Suppressor macrophage treated with lipopolysaccharide for 1 hour (primary cell): ENCODE results near the gene ABCC5.
"Not testable (repeated sequence)": the region's sequence is repeated elsewhere in the genome, so short reads cannot be mapped to it uniquely, and the experiment has no call there.

Source experiments
- DNase-seq, 3 donors: peaks; one replicate each; pipeline ENCODE4 v3.0.0-alpha.2; 2020 to 2022

Gene ABCC5

GRCh38 chr3:184017672-184018423 is at the start of gene ABCC5:
TSS of gene ABCC5 (minus strand) at chr3:184017884. CDS start at chr3:184014392, 3,492 bp downstream.
- peak; percentile 93 to 95 (median 95) for DNase-seq

DNA sequence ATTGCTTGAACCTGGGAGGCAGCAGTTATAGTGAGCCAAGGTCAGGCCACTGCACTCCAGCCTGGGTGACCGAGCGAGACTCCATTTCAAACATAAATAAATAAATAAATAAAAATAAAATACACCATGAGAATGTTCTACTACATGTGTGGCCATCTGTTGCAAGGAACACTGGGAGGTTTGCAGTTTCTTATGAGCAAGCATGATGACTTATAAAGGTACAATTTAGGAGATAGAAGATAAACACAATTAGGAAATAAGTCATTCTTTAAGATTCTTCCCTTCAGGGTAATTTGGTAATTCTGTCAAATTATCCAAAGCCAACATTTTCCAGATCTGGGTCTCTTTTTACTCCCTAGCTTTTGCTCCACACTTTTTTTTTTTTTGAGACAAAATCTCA is 48.5 kb upstream of the ABCC5 start:
- no peak for DNase-seq

GRCh38 chr3:184062637-184063036 is 45.0 kb upstream of the ABCC5 start:
- DNase-seq, result no peak

- no peak for DNase-seq
Measured at GRCh38 chr3:184059424-184059823, 41.7 kb upstream of the ABCC5 start.

GRCh38 chr3:184058029-184058428 is 40.3 kb upstream of the ABCC5 start:
- DNase-seq, result no peak

GRCh38 chr3:184052767-184053166 is 35.1 kb upstream of the ABCC5 start, which contains the start of gene HTR3C:
TSS of gene HTR3C (plus strand) at chr3:184053047. CDS start at chr3:184053081, 34 bp downstream.
- no peak for DNase-seq

- DNase-seq, result no peak
Measured at GRCh38 chr3:184050217-184050847, 32.6 kb upstream of the ABCC5 start.

DNA sequence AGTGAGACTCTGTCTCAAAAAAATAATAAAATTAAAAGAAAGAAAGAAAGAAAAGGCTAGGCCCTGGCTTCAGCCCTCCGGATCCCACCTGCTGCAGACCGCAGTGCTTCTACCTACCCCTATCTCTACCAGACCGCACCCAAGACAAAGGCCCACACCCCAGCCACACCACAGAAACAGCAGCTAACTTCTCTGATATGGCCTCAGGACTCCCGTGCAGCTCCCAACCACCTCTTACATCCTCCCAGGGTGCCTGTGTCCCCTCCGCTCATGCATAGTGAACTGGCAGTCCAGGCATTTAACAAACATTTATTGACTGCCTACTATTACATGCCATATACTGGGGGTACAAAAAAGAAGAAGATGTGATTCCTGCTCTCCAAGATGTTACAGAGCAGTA is 28.3 kb upstream of the ABCC5 start:
- no peak for DNase-seq

DNA sequence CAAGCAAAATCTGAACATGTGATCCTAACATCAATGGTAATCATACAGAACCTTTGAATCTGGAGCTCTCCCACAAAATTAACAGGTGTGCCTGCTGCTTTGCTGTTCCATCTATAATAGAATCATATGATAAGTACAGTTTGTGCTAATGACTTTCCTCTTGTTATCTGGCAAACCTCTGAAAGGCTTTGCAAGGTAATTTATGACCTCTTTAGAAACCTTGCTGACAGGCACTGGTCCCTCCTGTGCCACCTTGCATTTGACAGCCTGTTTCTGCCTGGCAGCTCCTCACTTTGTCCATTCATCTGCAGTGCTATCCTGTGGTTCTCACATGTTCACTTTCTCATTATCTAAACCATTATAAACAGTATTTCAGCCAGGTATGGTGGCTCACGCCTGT is 24.9 kb upstream of the ABCC5 start:
- no peak for DNase-seq

DNA sequence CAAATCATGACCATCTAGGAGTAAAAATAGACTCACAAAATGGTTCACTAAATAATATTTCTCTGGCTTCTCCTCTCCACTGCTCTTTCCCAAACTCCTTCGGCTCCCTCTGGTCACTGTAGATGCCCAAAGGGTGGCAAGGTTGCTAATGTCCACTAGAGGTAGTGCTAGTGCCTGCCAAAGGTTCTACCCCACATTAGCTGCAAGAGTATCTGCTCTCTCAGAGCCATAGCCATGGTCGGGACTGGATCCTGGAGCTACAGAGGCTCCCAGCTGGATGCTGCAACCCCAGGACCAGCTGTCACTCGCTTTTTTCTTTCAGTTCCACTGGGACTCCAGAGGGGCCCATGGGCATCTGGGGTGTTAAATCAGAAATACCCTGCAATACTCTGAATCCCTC is 22.3 kb upstream of the ABCC5 start:
- DNase-seq, result peak in 2 of 3 donors; percentile 23 to 36

DNA sequence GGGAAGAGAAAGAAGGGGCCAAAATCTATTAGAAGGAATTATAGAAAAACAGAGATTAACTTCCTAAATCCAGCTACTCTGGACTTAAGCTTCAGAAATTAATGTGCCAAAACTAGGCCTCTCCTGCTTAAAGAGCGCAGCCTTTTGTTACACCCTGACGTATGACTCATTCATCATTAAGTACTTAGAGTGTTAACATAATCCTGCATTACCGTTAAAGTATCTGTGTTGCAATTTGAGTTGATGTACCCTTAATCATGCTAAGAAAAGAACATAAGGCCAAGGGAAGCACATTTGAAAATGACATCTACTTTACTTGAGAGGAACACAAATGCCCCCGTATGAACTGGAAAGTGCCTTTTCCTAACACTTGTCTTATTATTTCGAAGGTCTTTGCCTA is 21.7 kb upstream of the ABCC5 start:
- DNase-seq, result peak in 2 of 3 donors; percentile 15 to 25

- not testable (repeated sequence) for DNase-seq
Measured at GRCh38 chr3:184038307-184038706, 20.6 kb upstream of the ABCC5 start.

DNA sequence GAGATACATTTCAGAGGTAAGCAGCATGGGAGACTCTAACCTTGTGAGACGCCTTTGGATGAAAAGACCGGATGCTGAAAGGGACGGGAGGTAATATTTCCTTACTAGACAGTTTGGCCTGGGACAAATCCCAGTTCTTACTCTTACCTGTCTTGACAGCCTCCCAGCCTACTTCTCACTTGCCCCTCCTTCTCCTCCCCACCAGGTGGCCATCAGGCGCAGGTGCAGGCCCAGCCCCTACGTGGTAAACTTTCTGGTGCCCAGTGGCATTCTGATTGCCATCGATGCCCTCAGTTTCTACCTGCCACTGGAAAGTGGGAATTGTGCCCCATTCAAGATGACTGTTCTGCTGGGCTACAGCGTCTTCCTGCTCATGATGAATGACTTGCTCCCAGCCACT is 20.1 kb upstream of the ABCC5 start:
- no peak for DNase-seq

GRCh38 chr3:184031187-184031792 is 13.6 kb upstream of the ABCC5 start, which contains the start of gene HTR3D:
TSS of gene HTR3D (plus strand) at chr3:184031742. CDS start at chr3:184031742, 0 bp downstream.
- no peak for DNase-seq

DNA sequence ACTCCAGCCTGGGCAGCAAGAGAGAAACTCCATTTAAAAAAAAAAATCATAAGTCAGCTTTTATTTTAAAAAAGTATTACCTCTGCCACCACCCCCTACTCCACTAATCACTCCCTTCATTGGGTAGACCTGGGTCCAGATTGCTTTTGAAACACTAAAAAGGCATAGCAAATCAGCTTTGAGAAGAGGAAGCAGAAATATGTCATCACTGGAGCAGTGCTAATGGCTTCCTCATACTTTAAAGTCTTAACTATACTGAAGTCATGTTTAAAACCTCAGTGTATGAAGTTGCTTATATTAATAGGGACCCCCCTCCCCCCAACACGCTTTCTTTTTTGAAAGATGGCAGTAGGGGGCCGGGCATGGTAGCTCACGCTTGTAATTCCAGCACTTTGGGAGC is 12.9 kb upstream of the ABCC5 start:
- peak; percentile 18 to 43 (median 27) for DNase-seq

DNA sequence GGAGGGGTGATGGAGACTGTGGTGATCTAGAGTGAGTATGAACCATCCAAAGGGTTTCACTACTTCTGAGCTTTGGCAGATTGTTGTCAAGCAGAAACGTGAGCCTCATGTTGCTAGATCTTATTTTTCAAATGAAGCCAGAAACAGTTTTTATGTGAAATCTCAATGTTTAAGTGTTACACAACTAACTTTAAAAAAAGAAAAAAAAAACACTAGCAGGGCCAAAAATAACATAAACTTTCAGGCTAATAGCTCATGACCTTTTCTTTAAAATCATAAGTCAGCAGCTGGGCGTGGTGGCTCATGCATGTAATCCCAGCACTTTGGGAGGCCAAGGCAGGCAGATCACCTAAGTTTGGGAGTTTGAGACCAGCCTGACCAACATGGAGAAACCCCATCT is 11.8 kb upstream of the ABCC5 start:
- DNase-seq, result no peak

- DNase-seq, result not testable (repeated sequence)
Measured at GRCh38 chr3:184028275-184028890, 10.7 kb upstream of the ABCC5 start.

GRCh38 chr3:184025256-184025655 is 7.6 kb upstream of the ABCC5 start:
- peak in 1 of 3 donors; percentile 17 for DNase-seq

DNA sequence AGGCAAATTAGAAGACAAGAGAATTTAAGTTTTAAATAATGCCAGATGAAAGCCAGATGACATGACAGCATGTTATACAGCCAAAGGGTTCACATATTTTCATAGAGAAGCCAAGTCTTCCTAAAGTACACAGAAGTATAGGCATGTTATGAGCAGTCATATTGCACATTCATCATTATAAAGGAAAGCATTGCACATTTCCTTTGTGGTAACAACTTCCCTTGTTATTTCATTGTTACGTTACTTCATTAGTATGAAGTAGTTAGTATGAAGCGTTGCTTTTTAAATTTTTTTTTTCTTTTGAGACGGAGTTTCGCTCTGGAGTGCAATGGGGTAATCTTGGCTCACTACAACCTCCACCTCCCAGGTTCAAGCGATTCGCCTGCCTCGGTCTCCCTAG is 4.6 kb upstream of the ABCC5 start:
- peak; percentile 47 to 87 (median 81) for DNase-seq

DNA sequence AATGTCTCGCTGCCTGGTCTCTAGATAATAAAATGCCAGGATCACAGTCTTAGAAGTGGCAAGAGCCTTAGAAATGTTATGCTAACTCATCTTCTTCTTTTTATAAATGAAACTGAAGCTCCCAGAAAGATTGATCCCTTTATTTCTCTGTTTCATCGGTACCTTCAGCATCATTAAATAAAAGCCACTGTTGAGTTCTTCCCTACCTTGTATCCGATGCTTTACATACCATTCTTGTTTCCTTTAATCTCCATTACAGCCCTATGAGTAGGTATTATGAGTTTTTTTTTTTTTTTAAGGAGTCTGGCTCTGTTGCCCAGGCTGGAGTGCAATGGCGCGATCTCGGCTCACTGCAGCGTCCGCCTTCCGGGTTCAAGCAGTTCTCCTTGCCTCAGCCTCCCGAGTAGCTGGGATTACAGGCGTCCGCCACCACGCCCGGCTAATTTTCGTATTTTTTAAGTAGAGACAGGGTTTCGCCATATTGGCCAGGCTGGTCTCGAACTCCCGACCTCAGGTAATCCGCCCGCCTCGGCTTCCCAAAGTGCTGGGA is 815 bp upstream of the ABCC5 start:
- DNase-seq, result peak in 1 of 3 donors; percentile 17

- DNase-seq, result peak; percentile 70 to 94 (median 83)
Measured at GRCh38 chr3:184016811-184017671, 643 bp downstream of the ABCC5 start.

- DNase-seq, result peak in 1 of 3 donors; percentile 17
Measured at GRCh38 chr3:184016169-184016570, 1.5 kb downstream of the ABCC5 start.
